GM12892 (cell line): ENCODE data around the gene PALLD.
"Not testable (repeated sequence)": the region's sequence is repeated elsewhere in the genome, so short reads cannot be mapped to it uniquely, and the experiment has no call there.

Experiments
- DNase-seq: peaks from one replicate; pipeline ENCODE4 v3.0.0; 2011; ENCODE audit not compliant: insufficient read length
- FAIRE-seq: peaks from 2 replicates; lab custom pipeline; 2011; peaks lifted over from hg19 to GRCh38; lab: Jason Lieb, UNC
- POLR2A ChIP-seq: IDR thresholded peaks from 2 replicates; pipeline ENCODE4 v1.6.1; 2011; ENCODE audit warnings: low read depth, low read length, control low read depth
- POLR2AphosphoS5 ChIP-seq: IDR thresholded peaks from 2 replicates; pipeline ENCODE4 v1.6.1; 2011; ENCODE audit warnings: low read depth, low read length, control low read depth
- TAF1 ChIP-seq: IDR thresholded peaks from 2 replicates; pipeline ENCODE4 v1.6.1; 2011; ENCODE audit warnings: low read depth, mild to moderate bottlenecking, control low read depth, low read length, borderline replicate concordance

Gene PALLD

DNA sequence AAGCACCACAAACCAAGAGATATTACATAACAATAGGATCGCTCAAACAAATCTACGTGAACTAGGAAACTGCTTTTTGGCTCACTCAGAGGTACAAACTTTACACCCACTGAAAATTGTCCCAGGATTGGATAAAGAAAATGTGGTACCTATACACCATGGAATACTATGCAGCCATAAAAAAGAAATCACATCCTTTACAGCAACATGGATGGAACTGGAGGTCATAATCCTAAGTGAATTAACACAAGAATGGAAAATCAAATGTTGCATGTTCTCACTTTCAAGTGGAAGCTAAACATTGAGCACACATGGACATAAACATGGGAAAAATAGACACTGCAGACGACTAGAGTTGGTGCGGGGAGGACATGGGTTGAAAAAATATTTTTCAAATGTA lies 305.4 kb downstream of the PALLD start:
- FAIRE-seq, result no peak
- TF ChIP-seq POLR2AphosphoS5 (no peak), TAF1 (no peak)
- no peak for DNase-seq

- not testable (repeated sequence) for FAIRE-seq, DNase-seq
These were observed 306.2 kb downstream of the PALLD start for GRCh38 chr4:168803052-168803451.

DNA sequence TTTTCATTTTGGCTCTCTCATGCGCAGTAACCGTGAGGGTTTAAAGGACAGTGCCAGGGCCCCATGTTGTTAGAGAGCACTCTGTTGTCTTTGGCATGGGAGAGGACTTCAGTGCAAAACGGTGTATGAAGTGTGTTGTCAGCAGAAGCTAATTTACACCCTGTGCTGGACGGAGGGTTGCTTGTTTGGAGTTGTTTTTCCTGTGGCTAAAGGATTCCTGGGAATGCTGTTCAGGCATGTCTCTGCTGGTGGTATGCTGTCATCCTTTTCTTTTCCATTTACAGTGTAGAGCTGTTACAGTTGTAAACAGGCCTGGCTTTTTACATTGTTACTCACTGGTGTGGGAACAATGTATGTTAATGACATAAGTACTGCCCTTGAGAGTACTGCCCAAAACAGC lies 306.9 kb downstream of the PALLD start:
- DNase-seq (no peak), FAIRE-seq (no peak)
- TF ChIP-seq POLR2A (no peak), POLR2AphosphoS5 (no peak), TAF1 (no peak)

- FAIRE-seq (no peak), DNase-seq (no peak)
- TF ChIP-seq POLR2A (no peak), TAF1 (no peak), POLR2AphosphoS5 (no peak)
These were observed 307.3 kb downstream of the PALLD start for GRCh38 chr4:168804146-168804545.

DNA sequence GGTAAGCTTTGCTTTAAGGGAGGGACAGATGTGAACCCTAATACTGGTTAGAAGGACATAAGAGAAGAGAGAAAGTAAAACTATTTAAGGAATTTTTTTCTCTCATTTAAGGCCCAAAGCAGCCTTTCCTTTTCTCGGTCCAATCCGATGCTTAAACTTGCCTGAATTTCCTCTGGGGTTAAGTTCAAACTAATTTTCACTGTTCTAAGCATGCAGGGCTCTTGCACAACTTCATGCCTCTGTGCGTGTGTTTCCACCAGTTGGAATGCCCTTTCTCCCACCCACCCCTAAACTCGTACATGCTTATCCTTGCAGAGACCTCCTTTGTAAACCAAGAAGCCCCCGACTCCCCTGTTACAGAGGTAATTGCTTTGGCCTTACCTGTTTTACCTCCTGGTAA lies 308.5 kb downstream of the PALLD start:
- FAIRE-seq (no peak), DNase-seq (no peak)
- TF ChIP-seq POLR2A (no peak), POLR2AphosphoS5 (no peak), TAF1 (no peak)

- FAIRE-seq, DNase-seq: not testable (repeated sequence)
These were observed 309.4 kb downstream of the PALLD start for GRCh38 chr4:168806247-168806646.

GRCh38 chr4:168811207-168811606 lies 314.4 kb downstream of the PALLD start:
- TF ChIP-seq POLR2AphosphoS5 (no peak), POLR2A (no peak), TAF1 (no peak)
- no peak for FAIRE-seq
- DNase-seq, result no peak

GRCh38 chr4:168811786-168812651 lies 315.2 kb downstream of the PALLD start:
- TF ChIP-seq POLR2A (no peak), POLR2AphosphoS5 (no peak), TAF1 (no peak)
- FAIRE-seq (no peak), DNase-seq (no peak)

- FAIRE-seq (no peak), DNase-seq (no peak)
- TF ChIP-seq POLR2AphosphoS5 (no peak), POLR2A (no peak), TAF1 (no peak)
These were observed 316.0 kb downstream of the PALLD start for GRCh38 chr4:168812806-168813205.

DNA sequence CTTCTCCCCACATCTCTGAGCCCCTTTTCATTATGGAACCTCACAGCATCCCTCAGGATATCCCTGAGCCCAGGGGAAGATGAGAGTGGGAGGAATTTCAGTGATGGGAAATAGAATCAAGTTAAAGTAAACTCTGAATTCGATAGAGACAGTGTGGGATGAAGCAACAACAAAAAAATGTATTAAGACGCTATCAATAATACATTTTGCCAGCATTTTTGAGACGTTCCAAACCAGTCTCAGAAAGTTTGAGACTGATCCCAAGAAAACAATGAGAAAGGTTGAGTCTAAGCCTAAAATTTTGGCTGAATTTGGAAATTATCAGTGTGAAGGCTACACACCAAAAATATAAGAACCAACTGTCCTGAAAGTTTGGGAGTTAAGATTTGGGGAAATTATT lies 317.0 kb downstream of the PALLD start:
- TF ChIP-seq TAF1, result no peak
- TF ChIP-seq POLR2AphosphoS5, result no peak
- no peak for TF ChIP-seq POLR2A
- FAIRE-seq, result no peak
- DNase-seq, result no peak

DNA sequence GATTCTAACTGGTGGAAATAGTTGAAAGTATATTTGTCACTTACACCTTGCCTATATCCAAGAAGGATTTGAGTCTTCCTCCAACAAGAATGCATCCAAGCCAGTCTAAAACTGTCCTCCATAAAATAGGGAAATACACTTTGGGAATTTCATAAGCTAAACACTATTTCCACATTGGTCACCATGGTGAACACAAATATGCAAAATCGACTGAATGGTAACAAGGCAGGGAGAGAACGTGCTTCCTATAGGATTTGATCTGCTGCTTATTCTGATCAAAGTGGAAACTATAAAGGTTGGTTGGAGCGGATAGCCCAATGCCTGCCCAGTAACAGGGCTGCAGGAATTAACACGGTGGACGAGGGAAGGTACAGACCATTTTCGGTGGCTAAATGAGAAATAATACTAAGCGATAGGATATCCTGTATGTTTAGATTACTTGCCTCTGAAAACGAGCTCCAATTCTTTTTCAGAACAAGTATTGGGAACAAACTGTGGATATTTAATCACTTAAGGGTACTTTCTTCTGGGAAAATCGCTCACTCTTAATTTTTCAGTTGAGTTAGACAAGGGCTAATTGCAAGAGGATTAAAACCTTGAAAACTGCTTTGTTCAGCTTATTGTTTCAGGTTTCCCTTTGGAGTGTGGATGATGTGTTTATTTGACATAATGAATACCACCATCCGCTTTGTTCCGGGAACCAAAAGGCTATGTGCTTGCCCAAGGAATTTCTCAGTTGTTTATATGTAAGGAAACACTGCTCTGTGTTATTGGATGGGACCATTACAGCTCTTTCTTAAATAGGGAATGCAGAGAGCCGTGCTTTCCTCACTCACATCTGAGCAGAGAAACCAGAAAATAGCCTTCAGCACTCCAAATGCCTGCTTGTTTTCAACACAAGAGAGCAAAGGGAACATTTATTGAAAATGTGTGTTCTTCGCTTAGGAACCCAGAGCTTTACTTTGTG lies 318.8 kb downstream of the PALLD start:
- FAIRE-seq (no peak), DNase-seq (no peak)
- TF ChIP-seq POLR2AphosphoS5 (no peak), TAF1 (no peak), POLR2A (no peak)

DNA sequence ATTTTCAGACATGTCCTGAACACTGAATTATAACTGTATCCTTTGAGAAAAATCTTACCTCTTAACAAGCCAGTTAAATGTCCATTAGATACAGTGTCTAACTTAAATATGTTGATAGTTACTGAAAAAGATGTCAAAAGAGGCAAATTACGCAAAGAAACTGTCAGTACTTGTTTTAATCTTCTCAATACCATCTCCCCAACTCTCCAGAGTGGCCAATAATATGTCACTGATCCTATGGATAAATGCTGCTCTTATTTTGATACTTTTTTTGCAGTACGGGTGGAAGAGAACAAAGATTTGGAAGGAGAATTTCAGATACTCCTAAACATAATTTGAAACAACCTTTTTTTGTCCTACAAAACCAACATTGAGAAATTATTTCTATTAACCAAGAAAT lies 320.5 kb downstream of the PALLD start:
- no peak for DNase-seq
- no peak for FAIRE-seq
- TF ChIP-seq POLR2AphosphoS5 (no peak), POLR2A (no peak), TAF1 (no peak)
